Naive thymus-derived CD4-positive, alpha-beta T cell (primary cell): ENCODE results near the gene SLC9A3. TPM values are rescaled to one million over a fixed set of nuclear protein-coding genes. Genes with fewer than 3 reads are reported as not detected.

Source experiments
- ATAC-seq: fragments of 150-1000 bp; cut with Tn5 transposase; 2 replicates; pipeline ENCODE4 v1.10.0; 2021; ENCODE audit warnings: mild to moderate bottlenecking, moderate library complexity
- CTCF ChIA-PET: fragments of 350-600 bp; sonication (Branson Sonifier 250); formaldehyde crosslinking; loops from one replicate; lab custom pipeline; 2021; ENCODE audit warnings: antibody characterized with exemption; lab: Charles Lee
- POLR2A ChIA-PET: fragments of 350-600 bp; sonication (Branson Sonifier 250); formaldehyde crosslinking; loops from one replicate; lab custom pipeline; 2021; ENCODE audit warnings: antibody characterized with exemption, inconsistent platforms; lab: Charles Lee
- DNase-seq, 9 donors: peaks; one replicate each; pipeline versions ENCODE4 v3.0.0 to v3.0.0-alpha.2; 2020 to 2022; ENCODE audit warnings: mixed read lengths in 1 of 9
- H3K27ac ChIP-seq: one replicate; pipeline ENCODE4 v1.7.0; 2013; ENCODE audit warnings: mild to moderate bottlenecking, low read depth, low read length, moderate library complexity
- H3K27me3 ChIP-seq, 2 donors: one replicate each; pipeline ENCODE4 v1.7.0; 2013; ENCODE audit warnings: low read length in 2 of 2, mild to moderate bottlenecking in 2 of 2, moderate library complexity in 2 of 2; ENCODE audit not compliant: control insufficient read depth in 2 of 2, insufficient read depth in 2 of 2
- H3K36me3 ChIP-seq, 3 experiments: 1 replicate in 2 of 3; 2 replicates in 1 of 3; pipeline ENCODE4 v1.7.0; 2013; ENCODE audit warnings: low read length in 3 of 3, mild to moderate bottlenecking in 3 of 3, moderate library complexity in 1 of 3; ENCODE audit not compliant: insufficient read depth in 3 of 3, control insufficient read depth in 2 of 3
- H3K4me1 ChIP-seq, 2 donors: one replicate each; pipeline ENCODE4 v1.7.0; 2013; ENCODE audit warnings: low read length in 2 of 2, mild to moderate bottlenecking in 2 of 2, moderate library complexity in 1 of 2; ENCODE audit not compliant: control insufficient read depth in 2 of 2, insufficient read depth in 2 of 2
- H3K4me3 ChIP-seq: 2 replicates; pipeline ENCODE4 v1.7.0; 2013; ENCODE audit warnings: mild to moderate bottlenecking, low read length
- H3K9me3 ChIP-seq, 3 experiments: 1 replicate in 2 of 3; 2 replicates in 1 of 3; pipeline ENCODE4 v1.7.0; 2013; ENCODE audit warnings: low read length in 3 of 3; ENCODE audit not compliant: control insufficient read depth in 2 of 3
- H3K27ac Mint-ChIP-seq, 9 donors: one replicate each; pipeline ENCODE4 v1.8.0; 2020 to 2022; ENCODE audit warnings: mixed read lengths in 9 of 9, mild to moderate bottlenecking in 8 of 9, moderate library complexity in 5 of 9, inconsistent platforms in 2 of 9
- H3K27me3 Mint-ChIP-seq, 5 donors: one replicate each; pipeline ENCODE4 v1.8.0; 2021 to 2022; ENCODE audit warnings: mixed read lengths in 5 of 5, mild to moderate bottlenecking in 1 of 5
- H3K36me3 Mint-ChIP-seq, 5 donors: one replicate each; pipeline ENCODE4 v1.8.0; 2020 to 2022; ENCODE audit warnings: mixed read lengths in 5 of 5, mild to moderate bottlenecking in 3 of 5, inconsistent platforms in 1 of 5
- H3K4me1 Mint-ChIP-seq, 7 donors: one replicate each; pipeline ENCODE4 v1.8.0; 2020 to 2022; ENCODE audit warnings: mixed read lengths in 7 of 7, mild to moderate bottlenecking in 3 of 7, inconsistent platforms in 1 of 7
- H3K4me3 Mint-ChIP-seq, 10 donors: one replicate each; pipeline ENCODE4 v1.8.0; 2020 to 2022; ENCODE audit warnings: mild to moderate bottlenecking in 10 of 10, mixed read lengths in 10 of 10, moderate library complexity in 6 of 10, inconsistent platforms in 2 of 10
- H3K9me3 Mint-ChIP-seq, 11 donors: one replicate each; pipeline ENCODE4 v1.8.0; 2020 to 2022; ENCODE audit warnings: mixed read lengths in 11 of 11, mild to moderate bottlenecking in 4 of 11, inconsistent platforms in 1 of 11, moderate library complexity in 1 of 11
- intact Hi-C, 2 donors: fragments of 100-400 bp; cut with micrococcal nuclease; formaldehyde crosslinking; loops; one replicate each; pipeline ENCODE4 v1.15.1; 2023
- polyA plus RNA-seq, 2 donors: library from polyadenylated mRNA; unstranded; fragments of 300-500 nt; fragmentation: Illumina TruSeq; gene quantifications; one replicate each; pipeline ENCODE4 v1.2.3, GENCODE V29; 2021
- total RNA-seq, 6 experiments: library from RNA in 5 of 6; stranded (reverse) in 5 of 6; gene quantifications; 1 replicate in 5 of 6; 2 replicates in 1 of 6; pipeline ENCODE4 v1.2.3 and lab custom pipeline; 2021 to 2026

The SLC9A3 gene
- total and polyA plus RNA-seq, 7 experiments from 2014 or later, result 1.5 to 5.5 (median 3.2) TPM

GRCh38 chr5:483011-483410 is 41.2 kb downstream of the SLC9A3 start:
- Histone ChIP-seq H3K36me3 (no peaks in the 10 kb centered on the region), H3K27me3 (no peaks in the 10 kb centered on the region), H3K27ac (no peak overlapping the region), H3K4me1 (no peaks in the 10 kb centered on the region), H3K4me3 (no peak overlapping the region), H3K9me3 (no peaks in the 10 kb centered on the region)
- Mint-ChIP-seq H3K4me3 (no peak overlapping the region), H3K27me3 (peaks cover 0 to 7% (median 4%) of the 10 kb centered on the region in 5 donors), H3K36me3 (no peaks in the 10 kb centered on the region), H3K9me3 (peaks cover 0 to 1% (median 0%) of the 10 kb centered on the region in 11 donors), H3K27ac (no peak overlapping the region), H3K4me1 (peaks cover 0 to 18% (median 4%) of the 10 kb centered on the region in 7 donors)
- intact Hi-C loops, result no loop called here
- ChIA-PET CTCF (no interaction called here), POLR2A (no interaction called here)
- ATAC-seq (no peak), DNase-seq (peak in 1 of 9 donors; percentile 7)

GRCh38 chr5:482506-482905 is 41.7 kb downstream of the SLC9A3 start:
- intact Hi-C loops, result no loop called here
- peak in 1 of 9 donors; percentile 5 for DNase-seq
- no peaks in the 10 kb centered on the region for H3K36me3 Mint-ChIP-seq
- H3K27me3 ChIP-seq, result no peaks in the 10 kb centered on the region
- no peak overlapping the region for H3K4me3 ChIP-seq
- no peaks in the 10 kb centered on the region for H3K4me1 ChIP-seq
- no peak overlapping the region for H3K27ac ChIP-seq
- peaks cover 0 to 18% (median 4%) of the 10 kb centered on the region in 7 donors for H3K4me1 Mint-ChIP-seq
- H3K4me3 Mint-ChIP-seq, result no peak overlapping the region
- POLR2A ChIA-PET, result no interaction called here
- H3K27ac Mint-ChIP-seq, result no peak overlapping the region
- H3K9me3 ChIP-seq, result no peaks in the 10 kb centered on the region
- H3K36me3 ChIP-seq, result no peaks in the 10 kb centered on the region
- H3K9me3 Mint-ChIP-seq, result peaks cover 0 to 1% (median 0%) of the 10 kb centered on the region in 11 donors
- H3K27me3 Mint-ChIP-seq, result peaks cover 0 to 11% (median 5%) of the 10 kb centered on the region in 5 donors
- ATAC-seq, result no peak
- CTCF ChIA-PET, result no interaction called here

GRCh38 chr5:482021-482420 is 42.2 kb downstream of the SLC9A3 start:
- no peaks in the 10 kb centered on the region for H3K36me3 ChIP-seq
- intact Hi-C loops, result no loop called here
- H3K27me3 Mint-ChIP-seq, result peaks cover 0 to 13% (median 5%) of the 10 kb centered on the region in 5 donors
- ChIA-PET CTCF (no interaction called here), POLR2A (no interaction called here)
- H3K27ac ChIP-seq, result no peak overlapping the region
- H3K4me1 Mint-ChIP-seq, result peaks cover 0 to 18% (median 4%) of the 10 kb centered on the region in 7 donors
- H3K9me3 ChIP-seq, result no peaks in the 10 kb centered on the region
- no peaks in the 10 kb centered on the region for H3K36me3 Mint-ChIP-seq
- DNase-seq (no peak), ATAC-seq (no peak)
- peaks cover 0 to 1% (median 0%) of the 10 kb centered on the region in 11 donors for H3K9me3 Mint-ChIP-seq
- no peak overlapping the region for H3K4me3 ChIP-seq
- no peak overlapping the region for H3K27ac Mint-ChIP-seq
- no peaks in the 10 kb centered on the region for H3K4me1 ChIP-seq
- no peak overlapping the region for H3K4me3 Mint-ChIP-seq
- H3K27me3 ChIP-seq, result no peaks in the 10 kb centered on the region

- H3K36me3 Mint-ChIP-seq, result no peaks in the 10 kb centered on the region
- no peak overlapping the region for H3K4me3 Mint-ChIP-seq
Observed at GRCh38 chr5:481347-481746, 42.9 kb downstream of the SLC9A3 start.

GRCh38 chr5:479566-480319 is 44.5 kb downstream of the SLC9A3 start:
- Mint-ChIP-seq H3K9me3 (no peaks in the 10 kb centered on the region), H3K27ac (no peak overlapping the region), H3K27me3 (peaks cover 0 to 17% (median 5%) of the 10 kb centered on the region in 5 donors), H3K4me1 (peaks cover 0 to 3% (median 0%) of the 10 kb centered on the region in 7 donors), H3K4me3 (no peak overlapping the region), H3K36me3 (no peaks in the 10 kb centered on the region)
- intact Hi-C loops, result no loop called here
- CTCF ChIA-PET, result no interaction called here
- ATAC-seq (no peak), DNase-seq (peak in 1 of 9 donors; percentile 6)
- Histone ChIP-seq H3K27me3 (peaks cover 0 to 3% of the 10 kb centered on the region in 2 donors), H3K4me3 (no peak overlapping the region), H3K27ac (no peak overlapping the region), H3K4me1 (no peaks in the 10 kb centered on the region), H3K36me3 (no peaks in the 10 kb centered on the region), H3K9me3 (no peaks in the 10 kb centered on the region)
- POLR2A ChIA-PET, result interaction anchor here (0.6 kb wide), 1 partner anchor 35 kb away, joined by 3 read pairs; no protein-coding TSS in a partner anchor

More at GRCh38 chr5:481347-481746, 42.9 kb downstream of the SLC9A3 start:
- no peak overlapping the region for H3K27ac Mint-ChIP-seq
- Histone ChIP-seq H3K27ac (no peak overlapping the region), H3K4me3 (no peak overlapping the region), H3K9me3 (no peaks in the 10 kb centered on the region), H3K27me3 (no peaks in the 10 kb centered on the region), H3K36me3 (no peaks in the 10 kb centered on the region), H3K4me1 (no peaks in the 10 kb centered on the region)
- peaks cover 0 to 14% (median 4%) of the 10 kb centered on the region in 5 donors for H3K27me3 Mint-ChIP-seq
- intact Hi-C loops, result no loop called here
- H3K9me3 Mint-ChIP-seq, result peaks cover 0 to 1% (median 0%) of the 10 kb centered on the region in 11 donors
- H3K4me1 Mint-ChIP-seq, result peaks cover 0 to 15% (median 3%) of the 10 kb centered on the region in 7 donors
- DNase-seq (no peak), ATAC-seq (no peak)
- ChIA-PET CTCF (no interaction called here), POLR2A (no interaction called here)

- no peak for DNase-seq
- no peak overlapping the region for H3K27ac ChIP-seq
- no peak for ATAC-seq
- no peaks in the 10 kb centered on the region for H3K36me3 Mint-ChIP-seq
- H3K4me3 ChIP-seq, result no peak overlapping the region
- ChIA-PET POLR2A (interaction anchor here (0.6 kb wide), 1 partner anchor 34 kb away, joined by 3 read pairs; no protein-coding TSS in a partner anchor), CTCF (no interaction called here)
- no peaks in the 10 kb centered on the region for H3K9me3 Mint-ChIP-seq
- H3K27me3 Mint-ChIP-seq, result peaks cover 0 to 17% (median 6%) of the 10 kb centered on the region in 5 donors
- no peak overlapping the region for H3K27ac Mint-ChIP-seq
- no peaks in the 10 kb centered on the region for H3K9me3 ChIP-seq
- no peaks in the 10 kb centered on the region for H3K4me1 ChIP-seq
- no peaks in the 10 kb centered on the region for H3K36me3 ChIP-seq
- intact Hi-C loops, result no loop called here
- H3K27me3 ChIP-seq, result peaks cover 0 to 3% of the 10 kb centered on the region in 2 donors
- H3K4me3 Mint-ChIP-seq, result no peak overlapping the region
- peaks cover 0 to 4% (median 0%) of the 10 kb centered on the region in 7 donors for H3K4me1 Mint-ChIP-seq
Observed at GRCh38 chr5:478982-479535, 45.2 kb downstream of the SLC9A3 start.
